A673 (cell line): ENCODE measurements around the gene NLRP9. TPM values are rescaled to one million over a fixed set of nuclear protein-coding genes. Genes with fewer than 3 reads are reported as not detected.

ENCODE experiments used
- BruUV-seq: library from RNA; stranded (reverse); fragments of 400-500 nt; replicated peaks from 2 replicates; lab custom pipeline; 2021; lab: Mats Ljungman, UMichigan
- CTCF ChIA-PET: fragments of 300-600 bp; sonication (Branson Sonifier 250); formaldehyde crosslinking; loops from one replicate; lab custom pipeline; 2022; ENCODE audit warnings: antibody characterized with exemption; lab: Charles Lee
- POLR2A ChIA-PET: fragments of 300-600 bp; sonication (Branson Sonifier 250); formaldehyde crosslinking; loops from one replicate; lab custom pipeline; 2022; ENCODE audit warnings: antibody characterized with exemption; ENCODE audit not compliant: low non-redundant PET; lab: Charles Lee
- DNase-seq: peaks from one replicate; pipeline ENCODE4 v3.0.0-alpha.2; 2015; ENCODE audit warnings: low spot score
- H3K27ac ChIP-seq: fragments of 200-600 bp; sonication (generic); 2 replicates; pipeline ENCODE4 v1.5.1; 2016; ENCODE audit warnings: mixed run types, low read depth, mild to moderate bottlenecking, mixed read lengths, antibody characterized with exemption, low read length; ENCODE audit not compliant: poor library complexity, severe bottlenecking
- H3K27me3 ChIP-seq: fragments of 200-600 bp; sonication (generic); replicated peaks from 2 replicates; pipeline ENCODE4 v1.6.1; 2017; ENCODE audit warnings: mixed run types, low read depth, mild to moderate bottlenecking, mixed read lengths, antibody characterized with exemption, low read length; ENCODE audit not compliant: insufficient read depth, poor library complexity
- H3K36me3 ChIP-seq: fragments of 200-600 bp; sonication (generic); 2 replicates; pipeline ENCODE4 v1.6.1; 2016; ENCODE audit warnings: mixed run types, mild to moderate bottlenecking, mixed read lengths, antibody characterized with exemption, low read length; ENCODE audit not compliant: insufficient read depth, poor library complexity, severe bottlenecking
- H3K4me1 ChIP-seq: fragments of 200-600 bp; sonication (generic); 2 replicates; pipeline ENCODE4 v1.6.1; 2017; ENCODE audit warnings: mixed run types, mild to moderate bottlenecking, mixed read lengths, antibody characterized with exemption, low read length; ENCODE audit not compliant: insufficient read depth, poor library complexity, severe bottlenecking
- H3K4me3 ChIP-seq: fragments of 200-600 bp; sonication (generic); 2 replicates; pipeline ENCODE4 v1.5.1; 2016; ENCODE audit warnings: low read depth, mixed run types, mild to moderate bottlenecking, mixed read lengths, low read length; ENCODE audit not compliant: poor library complexity, severe bottlenecking
- H3K9me3 ChIP-seq: fragments of 200-600 bp; sonication (generic); 2 replicates; pipeline ENCODE4 v1.6.1; 2016; ENCODE audit warnings: mixed run types, low read depth, mild to moderate bottlenecking, mixed read lengths, antibody characterized with exemption, low read length; ENCODE audit not compliant: poor library complexity, severe bottlenecking
- CTCF ChIP-seq: fragments of 300-800, 200-600 bp; sonication (generic); conservative IDR thresholded peaks from 2 replicates; pipeline ENCODE4 v1.5.1; 2017; ENCODE audit warnings: low read depth, mild to moderate bottlenecking, antibody characterized with exemption, low read length, moderate library complexity, mixed read lengths
- EZH2 ChIP-seq: fragments of 200-600 bp; sonication (generic); IDR thresholded peaks from 2 replicates; pipeline ENCODE4 v1.6.1; 2017; ENCODE audit warnings: borderline replicate concordance, low read depth, mild to moderate bottlenecking, mixed read lengths, antibody characterized with exemption, low read length; ENCODE audit not compliant: poor library complexity, severe bottlenecking
- intact Hi-C: fragments of 100-400 bp; cut with micrococcal nuclease; formaldehyde crosslinking; loops from one replicate; pipeline ENCODE4 v1.10.0; 2022; ENCODE audit not compliant: unreplicated experiment
- total RNA-seq: library from RNA; stranded (reverse); gene quantifications from 2 replicates; pipeline ENCODE4 v1.2.3, GENCODE V29; 2021

The NLRP9 gene
- total RNA-seq, 1 experiment from 2014 or later = not detected

DNA sequence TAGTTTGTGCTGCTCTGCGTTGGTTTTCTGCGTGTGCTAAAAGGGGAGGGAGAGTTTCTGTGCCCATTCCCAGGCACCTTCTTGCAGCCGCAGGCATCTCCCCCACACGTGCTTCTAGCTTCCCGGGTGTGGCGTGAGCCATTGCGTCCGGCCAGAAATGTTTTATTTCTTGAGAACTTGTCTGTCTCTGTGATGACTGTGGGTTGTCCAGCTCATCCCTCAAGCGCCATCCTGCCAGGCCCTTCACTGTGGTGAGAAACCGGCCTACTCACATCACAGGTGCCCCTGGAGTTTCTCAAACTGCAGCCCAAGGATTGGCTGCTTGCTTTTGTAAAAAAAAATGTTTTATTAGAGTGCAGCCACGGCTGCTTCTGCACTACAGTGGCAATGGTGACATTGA lies 39.0 kb downstream of the NLRP9 start:
- Histone ChIP-seq H3K27me3 (no peaks in the 10 kb centered on the region), H3K4me1 (no peaks in the 10 kb centered on the region), H3K27ac (no peak overlapping the region), H3K4me3 (no peak overlapping the region), H3K36me3 (peaks cover 21% of the 10 kb centered on the region), H3K9me3 (no peaks in the 10 kb centered on the region)
- POLR2A ChIA-PET = no interaction called here
- no TSS peak for BruUV-seq
- CTCF ChIA-PET = no interaction called here
- intact Hi-C loops = no loop called here
- no peak for DNase-seq
- TF ChIP-seq EZH2 (no peak), CTCF (no peak)

DNA sequence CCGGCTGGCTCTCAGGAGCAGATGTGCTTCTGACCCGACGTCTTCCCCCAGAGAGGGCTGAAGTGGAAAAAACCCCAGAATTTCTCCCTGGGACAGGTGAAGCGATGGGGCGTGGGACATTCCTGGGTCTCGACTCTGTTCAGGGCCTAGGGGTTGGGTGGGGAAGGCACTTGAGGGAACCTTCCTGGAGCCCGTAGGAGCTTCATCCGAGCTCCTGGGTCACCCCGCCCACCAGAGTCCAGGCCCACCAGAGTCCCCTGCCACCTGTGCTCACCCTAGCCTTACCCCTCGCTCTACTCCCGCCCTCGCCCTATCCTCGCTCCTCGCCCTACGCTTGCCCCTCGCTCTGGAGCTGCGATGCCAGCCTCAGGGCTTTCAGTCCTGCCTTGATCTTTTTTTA lies 39.9 kb downstream of the NLRP9 start:
- ChIA-PET POLR2A (no interaction called here), CTCF (no interaction called here)
- H3K36me3 ChIP-seq = peaks cover 24% of the 10 kb centered on the region
- TF ChIP-seq EZH2 (no peak), CTCF (no peak)
- DNase-seq = no peak
- no peak overlapping the region for H3K4me3 ChIP-seq
- H3K27me3 ChIP-seq = no peaks in the 10 kb centered on the region
- BruUV-seq = no TSS peak
- intact Hi-C loops = no loop called here
- no peak overlapping the region for H3K27ac ChIP-seq
- H3K9me3 ChIP-seq = no peaks in the 10 kb centered on the region
- H3K4me1 ChIP-seq = no peaks in the 10 kb centered on the region

DNA sequence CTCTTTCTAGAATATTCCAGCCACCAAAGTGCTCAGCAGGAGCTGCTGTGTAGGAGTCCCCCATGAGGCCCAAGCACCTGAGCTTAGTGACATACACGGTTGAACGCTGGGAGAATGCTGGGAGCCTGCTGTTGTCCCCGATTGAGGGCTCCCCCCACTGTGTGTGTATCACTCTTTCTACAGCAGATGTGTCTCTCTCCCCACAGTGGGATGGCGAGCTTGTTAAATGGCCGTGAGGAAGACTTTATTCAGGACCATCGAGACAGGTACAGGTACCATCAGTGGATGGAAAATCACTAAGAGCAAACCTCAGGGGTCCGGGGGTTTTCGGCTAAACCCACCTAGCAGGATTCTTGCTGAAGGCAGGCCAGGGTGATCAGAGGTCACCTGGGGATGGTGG lies 40.5 kb downstream of the NLRP9 start:
- Histone ChIP-seq H3K4me1 (no peaks in the 10 kb centered on the region), H3K27me3 (no peaks in the 10 kb centered on the region), H3K27ac (no peak overlapping the region), H3K36me3 (peaks cover 30% of the 10 kb centered on the region), H3K9me3 (no peaks in the 10 kb centered on the region), H3K4me3 (no peak overlapping the region)
- TF ChIP-seq EZH2 = no peak
- TF ChIP-seq CTCF = no peak
- intact Hi-C loops = no loop called here
- BruUV-seq = no TSS peak
- no peak for DNase-seq
- CTCF ChIA-PET = no interaction called here
- POLR2A ChIA-PET = no interaction called here
